HepG2 (cell line): ENCODE results near the gene DOC2A. TPM values are rescaled to one million over a fixed set of nuclear protein-coding genes. Genes with fewer than 3 reads are reported as not detected.

Experiments used
- CEBPZ ChIP-seq: IDR thresholded peaks from 2 replicates; pipeline ENCODE4 v1.6.1; 2012; ENCODE audit warnings: low read length, improper control_type of control experiment
- CREB3 ChIP-seq: sonication (generic); formaldehyde crosslinking; IDR thresholded peaks from 2 replicates; pipeline ENCODE4 v1.5.0; 2020; ENCODE audit warnings: missing genetic modification reagents
- ETV6 ChIP-seq: sonication (generic); formaldehyde crosslinking; conservative IDR thresholded peaks from 2 replicates; pipeline ENCODE4 v1.4.0; 2020; ENCODE audit warnings: missing genetic modification reagents
- FOXO1 ChIP-seq: sonication (generic); formaldehyde crosslinking; IDR thresholded peaks from 2 replicates; pipeline ENCODE4 v1.4.0; 2020; ENCODE audit warnings: missing genetic modification reagents
- HDAC2 ChIP-seq: sonication (generic); formaldehyde crosslinking; IDR thresholded peaks from 2 replicates; pipeline ENCODE4 v1.4.0; 2020; ENCODE audit warnings: missing genetic modification reagents
- HIC2 ChIP-seq: sonication (generic); formaldehyde crosslinking; IDR thresholded peaks from 2 replicates; pipeline ENCODE4 v1.9.0; 2022; ENCODE audit warnings: low read depth, missing genetic modification reagents
- REPIN1 ChIP-seq: sonication (generic); formaldehyde crosslinking; IDR thresholded peaks from 2 replicates; pipeline ENCODE4 v1.8.0; 2022; ENCODE audit warnings: missing genetic modification reagents, low read depth, mild to moderate bottlenecking, borderline replicate concordance
- REXO4 ChIP-seq: sonication (generic); formaldehyde crosslinking; IDR thresholded peaks from 2 replicates; pipeline ENCODE4 v1.8.0; 2022; ENCODE audit warnings: missing genetic modification reagents, mild to moderate bottlenecking, borderline replicate concordance
- SAP130 ChIP-seq: IDR thresholded peaks from 2 replicates; pipeline ENCODE4 v1.6.1; 2016; ENCODE audit warnings: low read depth
- SOX6 ChIP-seq, 2 experiments: fragments of 450-650 bp in 1 of 2; sonication (generic) in 1 of 2; formaldehyde crosslinking in 1 of 2; IDR thresholded peaks; 2 replicates each; pipeline versions ENCODE4 v1.4.0 to v1.6.1; 2017 to 2020; ENCODE audit warnings: antibody characterized with exemption in 1 of 2, mild to moderate bottlenecking in 1 of 2, missing genetic modification reagents in 1 of 2
- THAP11 ChIP-seq: IDR thresholded peaks from 2 replicates; pipeline ENCODE4 v1.6.1; 2016; ENCODE audit warnings: missing biosample characterization, missing genetic modification reagents
- ZNF17 ChIP-seq: sonication (generic); formaldehyde crosslinking; IDR thresholded peaks from 2 replicates; pipeline ENCODE4 v1.5.0; 2020; ENCODE audit warnings: mild to moderate bottlenecking, missing genetic modification reagents
- ZNF598 ChIP-seq: sonication (generic); formaldehyde crosslinking; IDR thresholded peaks from 2 replicates; pipeline ENCODE4 v1.5.1; 2020; ENCODE audit warnings: mild to moderate bottlenecking, missing genetic modification reagents, borderline replicate concordance
- ZNF616 ChIP-seq: sonication (generic); formaldehyde crosslinking; IDR thresholded peaks from 2 replicates; pipeline ENCODE4 v1.5.0; 2020; ENCODE audit warnings: low read depth, mild to moderate bottlenecking, missing genetic modification reagents
- polyA plus RNA-seq, 8 experiments: library from polyadenylated mRNA; depleted of rRNA in 3 of 8; stranded (reverse) in 7 of 8; unstranded in 1 of 8; fragments of >200 nt; fragmentation: Illumina TruSeq in 4 of 8; extraction: Trizol in 4 of 8; gene quantifications; 2 replicates each; pipeline versions ENCODE4 v1.2.1 to v1.2.3, GENCODE V29; 2011 to 2016; ENCODE audit warnings: low read depth in 4 of 8, missing spikeins in 1 of 8, mixed read lengths in 1 of 8; ENCODE audit not compliant: insufficient read depth in 1 of 8
- total RNA-seq, 5 experiments: library from RNA; depleted of rRNA; stranded (reverse); fragments of >200 nt; fragmentation: Illumina TruSeq; extraction: Trizol; gene quantifications; 2 replicates each; pipeline ENCODE4 v1.2.3, GENCODE V29; 2016; ENCODE audit warnings: low read depth in 1 of 5
- TF ChIP-seq, protein P1 (sequence below): sonication (generic); formaldehyde crosslinking; IDR thresholded peaks from 2 replicates; pipeline ENCODE4 v1.5.1; 2020; ENCODE audit warnings: mild to moderate bottlenecking, missing genetic modification reagents
- TF ChIP-seq, protein P2 (sequence below): sonication (generic); formaldehyde crosslinking; IDR thresholded peaks from 2 replicates; pipeline ENCODE4 v1.4.0; 2020; ENCODE audit warnings: missing genetic modification reagents

DOC2A gene
- total and polyA plus RNA-seq, 2 of the 13 experiments (the other 11 are each of a cell fraction or from before 2014, with no cell fraction given) = 0.15 to 0.55 TPM

DNA sequence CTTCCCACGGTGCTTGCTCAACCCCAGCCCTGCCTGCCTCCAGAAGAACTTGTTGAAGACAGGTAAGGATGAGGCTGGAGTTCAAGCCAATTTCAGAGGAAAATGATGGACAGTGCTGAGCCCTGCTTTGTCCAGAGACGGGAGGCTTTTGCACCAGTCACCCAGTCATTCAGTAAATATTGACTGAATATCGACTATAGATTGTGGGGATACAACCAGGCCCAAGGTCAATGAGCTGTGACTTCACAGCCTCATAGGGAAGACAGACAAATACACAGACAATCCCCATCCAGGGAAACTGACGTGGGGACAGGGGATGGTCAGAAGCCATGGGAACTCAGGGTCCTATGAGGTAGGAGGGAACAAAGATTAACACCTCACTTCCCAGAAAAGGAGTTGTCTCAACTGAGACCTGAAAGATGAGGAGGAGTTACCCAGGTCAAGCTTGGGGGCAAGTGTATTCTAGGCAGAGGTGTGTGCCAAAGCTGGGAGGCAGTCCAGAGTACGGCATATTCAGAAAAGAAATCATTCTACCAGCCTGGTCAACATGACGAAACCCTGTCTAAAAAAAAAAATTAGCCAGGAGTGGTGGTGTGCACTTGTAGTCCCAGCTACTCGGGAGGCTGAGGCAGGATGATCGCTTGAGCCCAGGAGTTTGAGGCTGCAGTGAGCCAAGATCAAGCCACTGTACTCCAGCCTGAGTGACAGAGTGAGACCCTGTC, 5.9 kb upstream of the DOC2A start (continued):
- TF ChIP-seq HIC2 (peak; percentile 28; the same call in 1 of the 2 replicates), ZNF17 (CRISPR knock-in tag) (no peak), ZNF616 (CRISPR knock-in tag) (no peak), SOX6 (IDR thresholded peaks at IDR 0.05) (no peak), SOX6 (CRISPR knock-in tag; IDR thresholded peaks at IDR 0.05) (peak; percentile 56), REPIN1 (CRISPR knock-in tag) (no peak), THAP11 (CRISPR knock-in tag) (0 out of 2 replicates have a peak, but pooled peaks have one; percentile 28), SAP130 (CRISPR knock-in tag) (peak; percentile 49; the same call in 1 of the 2 replicates), REXO4 (no peak), HDAC2 (CRISPR knock-in tag) (peak; percentile 45; the same call in 1 of the 2 replicates), ETV6 (CRISPR knock-in tag) (no peak), ZNF598 (CRISPR knock-in tag) (no peak), CEBPZ (no peak), CREB3 (CRISPR knock-in tag) (no peak), FOXO1 (CRISPR knock-in tag) (no peak; the same call in 1 of the 2 replicates)
- TF ChIP-seq, protein P1, sequence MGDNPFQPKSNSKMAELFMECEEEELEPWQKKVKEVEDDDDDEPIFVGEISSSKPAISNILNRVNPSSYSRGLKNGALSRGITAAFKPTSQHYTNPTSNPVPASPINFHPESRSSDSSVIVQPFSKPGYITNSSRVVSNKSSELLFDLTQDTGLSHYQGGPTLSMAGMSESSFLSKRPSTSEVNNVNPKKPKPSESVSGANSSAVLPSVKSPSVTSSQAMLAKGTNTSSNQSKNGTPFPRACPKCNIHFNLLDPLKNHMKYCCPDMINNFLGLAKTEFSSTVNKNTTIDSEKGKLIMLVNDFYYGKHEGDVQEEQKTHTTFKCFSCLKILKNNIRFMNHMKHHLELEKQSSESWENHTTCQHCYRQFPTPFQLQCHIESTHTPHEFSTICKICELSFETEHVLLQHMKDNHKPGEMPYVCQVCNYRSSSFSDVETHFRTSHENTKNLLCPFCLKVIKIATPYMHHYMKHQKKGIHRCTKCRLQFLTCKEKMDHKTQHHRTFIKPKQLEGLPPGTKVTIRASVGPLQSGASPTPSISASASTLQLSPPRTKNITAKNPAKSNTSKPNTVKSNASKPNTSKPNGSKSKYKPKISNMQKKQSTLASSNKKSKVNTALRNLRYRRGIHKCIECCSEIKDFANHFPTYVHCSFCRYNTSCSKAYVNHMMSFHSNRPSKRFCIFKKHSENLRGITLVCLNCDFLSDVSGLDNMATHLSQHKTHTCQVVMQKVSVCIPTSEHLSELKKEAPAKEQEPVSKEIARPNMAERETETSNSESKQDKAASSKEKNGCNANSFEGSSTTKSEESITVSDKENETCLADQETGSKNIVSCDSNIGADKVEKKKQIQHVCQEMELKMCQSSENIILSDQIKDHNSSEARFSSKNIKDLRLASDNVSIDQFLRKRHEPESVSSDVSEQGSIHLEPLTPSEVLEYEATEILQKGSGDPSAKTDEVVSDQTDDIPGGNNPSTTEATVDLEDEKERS (CRISPR knock-in tag) = 0 out of 2 replicates have a peak, but pooled peaks have one; percentile 47
- TF ChIP-seq, protein P2, sequence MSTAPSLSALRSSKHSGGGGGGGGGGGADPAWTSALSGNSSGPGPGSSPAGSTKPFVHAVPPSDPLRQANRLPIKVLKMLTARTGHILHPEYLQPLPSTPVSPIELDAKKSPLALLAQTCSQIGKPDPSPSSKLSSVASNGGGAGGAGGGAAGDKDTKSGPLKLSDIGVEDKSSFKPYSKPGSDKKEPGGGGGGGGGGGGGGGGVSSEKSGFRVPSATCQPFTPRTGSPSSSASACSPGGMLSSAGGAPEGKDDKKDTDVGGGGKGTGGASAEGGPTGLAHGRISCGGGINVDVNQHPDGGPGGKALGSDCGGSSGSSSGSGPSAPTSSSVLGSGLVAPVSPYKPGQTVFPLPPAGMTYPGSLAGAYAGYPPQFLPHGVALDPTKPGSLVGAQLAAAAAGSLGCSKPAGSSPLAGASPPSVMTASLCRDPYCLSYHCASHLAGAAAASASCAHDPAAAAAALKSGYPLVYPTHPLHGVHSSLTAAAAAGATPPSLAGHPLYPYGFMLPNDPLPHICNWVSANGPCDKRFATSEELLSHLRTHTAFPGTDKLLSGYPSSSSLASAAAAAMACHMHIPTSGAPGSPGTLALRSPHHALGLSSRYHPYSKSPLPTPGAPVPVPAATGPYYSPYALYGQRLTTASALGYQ = no peak
